ENCODE results near the gene PLXNB3. TPM values are rescaled to one million over a fixed set of nuclear protein-coding genes. Genes with fewer than 3 reads are reported as not detected.

PLXNB3 gene
- polyA plus RNA-seq, 1 donor from 2014 or later: 0.48 TPM

DNA sequence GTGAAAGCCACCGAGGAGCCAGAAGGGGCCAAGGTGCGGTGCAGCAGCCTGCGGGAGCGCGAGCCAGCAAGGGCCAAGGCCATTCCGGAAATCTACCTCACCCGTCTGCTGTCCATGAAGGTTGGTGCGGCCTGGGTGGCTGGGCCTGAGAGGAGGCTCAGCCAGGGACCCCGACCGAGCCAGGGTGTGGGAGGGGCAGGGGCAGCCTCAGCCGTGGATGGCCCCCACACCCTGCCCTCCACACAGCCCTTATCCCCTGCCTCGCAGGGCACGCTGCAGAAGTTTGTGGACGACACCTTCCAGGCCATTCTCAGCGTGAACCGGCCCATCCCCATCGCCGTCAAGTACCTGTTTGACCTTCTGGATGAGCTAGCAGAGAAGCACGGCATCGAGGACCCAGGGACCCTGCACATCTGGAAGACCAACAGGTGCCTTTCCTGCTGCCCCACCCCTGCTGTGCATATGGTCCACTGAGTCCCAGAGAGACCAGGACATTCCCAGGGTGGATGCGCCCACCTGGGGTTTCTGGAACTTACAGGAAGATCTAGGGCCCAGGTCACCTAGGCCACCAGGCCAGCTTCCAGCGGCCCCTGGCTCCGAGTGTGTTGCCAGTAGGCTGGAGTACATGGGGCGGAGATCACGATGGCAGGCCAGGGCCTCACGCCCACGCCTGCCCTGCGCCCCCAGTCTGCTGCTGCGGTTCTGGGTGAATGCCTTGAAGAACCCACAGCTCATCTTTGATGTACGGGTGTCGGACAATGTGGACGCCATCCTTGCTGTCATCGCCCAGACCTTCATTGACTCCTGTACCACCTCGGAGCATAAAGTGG is 13.4 kb downstream of the PLXNB3 start:
- Histone ChIP-seq H3K4me3 (ENCODE audit: low read length) (no peak overlapping the region), H3K9me2 (ENCODE audit: insufficient read depth, low read length) (no peaks in the 10 kb centered on the region), H3K4me2 (ENCODE audit: low read length) (no peak overlapping the region), H3K9me3 (ENCODE audit: low read length) (no peaks in the 10 kb centered on the region), H3K9ac (ENCODE audit: low read length) (no peak overlapping the region), H3K36me3 (ENCODE audit: insufficient read depth, low read length) (no peaks in the 10 kb centered on the region), H3K27ac (ENCODE audit: low read length) (no peak overlapping the region), H3K27me3 (ENCODE audit: insufficient read depth, low read depth, low read length) (no peaks in the 10 kb centered on the region), H3K79me2 (replicated peaks; ENCODE audit: insufficient read depth, low read length) (no peaks in the 10 kb centered on the region), H2AFZ (ENCODE audit: low read depth, low read length) (no peak overlapping the region), H4K20me1 (ENCODE audit: insufficient read depth) (no peaks in the 10 kb centered on the region), H3F3A (ENCODE audit: insufficient read depth, low read length, poor library complexity, severe bottlenecking) (no peaks in the 10 kb centered on the region)
- TF ChIP-seq MXI1 (conservative IDR thresholded peaks at IDR 0.05; ENCODE audit: poor library complexity, severe bottlenecking) (no peak), SMC3 (conservative IDR thresholded peaks at IDR 0.05; ENCODE audit: poor library complexity) (no peak), POLR2AphosphoS5 (IDR thresholded peaks at IDR 0.05) (no peak), RAD21 (conservative IDR thresholded peaks at IDR 0.05) (no peak), TAF1 (IDR thresholded peaks at IDR 0.05; ENCODE audit: low read depth) (no peak), EP300 (conservative IDR thresholded peaks at IDR 0.05; ENCODE audit: poor library complexity, severe bottlenecking) (no peak), EZH2 (IDR thresholded peaks at IDR 0.05; ENCODE audit: borderline replicate concordance, insufficient read depth, low read length, poor library complexity, severe bottlenecking) (no peak)
- TF ChIP-seq, protein P1, sequence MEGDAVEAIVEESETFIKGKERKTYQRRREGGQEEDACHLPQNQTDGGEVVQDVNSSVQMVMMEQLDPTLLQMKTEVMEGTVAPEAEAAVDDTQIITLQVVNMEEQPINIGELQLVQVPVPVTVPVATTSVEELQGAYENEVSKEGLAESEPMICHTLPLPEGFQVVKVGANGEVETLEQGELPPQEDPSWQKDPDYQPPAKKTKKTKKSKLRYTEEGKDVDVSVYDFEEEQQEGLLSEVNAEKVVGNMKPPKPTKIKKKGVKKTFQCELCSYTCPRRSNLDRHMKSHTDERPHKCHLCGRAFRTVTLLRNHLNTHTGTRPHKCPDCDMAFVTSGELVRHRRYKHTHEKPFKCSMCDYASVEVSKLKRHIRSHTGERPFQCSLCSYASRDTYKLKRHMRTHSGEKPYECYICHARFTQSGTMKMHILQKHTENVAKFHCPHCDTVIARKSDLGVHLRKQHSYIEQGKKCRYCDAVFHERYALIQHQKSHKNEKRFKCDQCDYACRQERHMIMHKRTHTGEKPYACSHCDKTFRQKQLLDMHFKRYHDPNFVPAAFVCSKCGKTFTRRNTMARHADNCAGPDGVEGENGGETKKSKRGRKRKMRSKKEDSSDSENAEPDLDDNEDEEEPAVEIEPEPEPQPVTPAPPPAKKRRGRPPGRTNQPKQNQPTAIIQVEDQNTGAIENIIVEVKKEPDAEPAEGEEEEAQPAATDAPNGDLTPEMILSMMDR (IDR thresholded peaks at IDR 0.05; ENCODE audit: poor library complexity, severe bottlenecking): no peak
- TF ChIP-seq, protein P2, sequence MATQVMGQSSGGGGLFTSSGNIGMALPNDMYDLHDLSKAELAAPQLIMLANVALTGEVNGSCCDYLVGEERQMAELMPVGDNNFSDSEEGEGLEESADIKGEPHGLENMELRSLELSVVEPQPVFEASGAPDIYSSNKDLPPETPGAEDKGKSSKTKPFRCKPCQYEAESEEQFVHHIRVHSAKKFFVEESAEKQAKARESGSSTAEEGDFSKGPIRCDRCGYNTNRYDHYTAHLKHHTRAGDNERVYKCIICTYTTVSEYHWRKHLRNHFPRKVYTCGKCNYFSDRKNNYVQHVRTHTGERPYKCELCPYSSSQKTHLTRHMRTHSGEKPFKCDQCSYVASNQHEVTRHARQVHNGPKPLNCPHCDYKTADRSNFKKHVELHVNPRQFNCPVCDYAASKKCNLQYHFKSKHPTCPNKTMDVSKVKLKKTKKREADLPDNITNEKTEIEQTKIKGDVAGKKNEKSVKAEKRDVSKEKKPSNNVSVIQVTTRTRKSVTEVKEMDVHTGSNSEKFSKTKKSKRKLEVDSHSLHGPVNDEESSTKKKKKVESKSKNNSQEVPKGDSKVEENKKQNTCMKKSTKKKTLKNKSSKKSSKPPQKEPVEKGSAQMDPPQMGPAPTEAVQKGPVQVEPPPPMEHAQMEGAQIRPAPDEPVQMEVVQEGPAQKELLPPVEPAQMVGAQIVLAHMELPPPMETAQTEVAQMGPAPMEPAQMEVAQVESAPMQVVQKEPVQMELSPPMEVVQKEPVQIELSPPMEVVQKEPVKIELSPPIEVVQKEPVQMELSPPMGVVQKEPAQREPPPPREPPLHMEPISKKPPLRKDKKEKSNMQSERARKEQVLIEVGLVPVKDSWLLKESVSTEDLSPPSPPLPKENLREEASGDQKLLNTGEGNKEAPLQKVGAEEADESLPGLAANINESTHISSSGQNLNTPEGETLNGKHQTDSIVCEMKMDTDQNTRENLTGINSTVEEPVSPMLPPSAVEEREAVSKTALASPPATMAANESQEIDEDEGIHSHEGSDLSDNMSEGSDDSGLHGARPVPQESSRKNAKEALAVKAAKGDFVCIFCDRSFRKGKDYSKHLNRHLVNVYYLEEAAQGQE (IDR thresholded peaks at IDR 0.05; ENCODE audit: borderline replicate concordance): no peak

DNA sequence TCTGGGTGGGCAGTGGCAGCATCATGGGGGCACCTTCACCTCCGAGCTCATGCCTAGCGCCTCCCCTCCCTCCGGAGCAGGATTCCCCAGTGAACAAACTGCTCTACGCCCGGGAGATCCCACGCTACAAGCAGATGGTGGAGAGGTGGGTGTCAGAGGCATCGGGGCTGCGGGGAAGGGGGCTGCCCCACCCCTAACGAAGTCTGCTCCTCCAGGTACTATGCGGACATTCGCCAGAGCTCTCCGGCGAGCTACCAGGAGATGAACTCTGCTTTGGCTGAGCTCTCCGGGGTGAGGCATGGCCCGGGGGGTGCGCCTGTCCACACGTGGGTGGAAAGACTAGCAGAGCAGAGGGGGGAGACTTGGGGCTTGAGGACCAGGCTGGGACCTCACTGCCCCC is 14.1 kb downstream of the PLXNB3 start:
- Histone ChIP-seq H3K9me3 (ENCODE audit: low read length) (no peaks in the 10 kb centered on the region), H4K20me1 (ENCODE audit: insufficient read depth) (no peaks in the 10 kb centered on the region), H3K36me3 (ENCODE audit: insufficient read depth, low read length) (no peaks in the 10 kb centered on the region), H3K4me3 (ENCODE audit: low read length) (no peak overlapping the region), H2AFZ (ENCODE audit: low read depth, low read length) (no peak overlapping the region), H3K27ac (ENCODE audit: low read length) (no peak overlapping the region), H3K9ac (ENCODE audit: low read length) (no peak overlapping the region), H3K79me2 (replicated peaks; ENCODE audit: insufficient read depth, low read length) (no peaks in the 10 kb centered on the region), H3K27me3 (ENCODE audit: insufficient read depth, low read depth, low read length) (no peaks in the 10 kb centered on the region), H3F3A (ENCODE audit: insufficient read depth, low read length, poor library complexity, severe bottlenecking) (no peaks in the 10 kb centered on the region), H3K9me2 (ENCODE audit: insufficient read depth, low read length) (no peaks in the 10 kb centered on the region), H3K4me2 (ENCODE audit: low read length) (no peak overlapping the region)
- TF ChIP-seq, protein P2 (IDR thresholded peaks at IDR 0.05; ENCODE audit: borderline replicate concordance): no peak
- TF ChIP-seq EZH2 (IDR thresholded peaks at IDR 0.05; ENCODE audit: borderline replicate concordance, insufficient read depth, low read length, poor library complexity, severe bottlenecking) (no peak), RAD21 (conservative IDR thresholded peaks at IDR 0.05) (no peak), POLR2AphosphoS5 (IDR thresholded peaks at IDR 0.05) (no peak), SMC3 (conservative IDR thresholded peaks at IDR 0.05; ENCODE audit: poor library complexity) (no peak), MXI1 (conservative IDR thresholded peaks at IDR 0.05; ENCODE audit: poor library complexity, severe bottlenecking) (no peak), EP300 (conservative IDR thresholded peaks at IDR 0.05; ENCODE audit: poor library complexity, severe bottlenecking) (no peak), TAF1 (IDR thresholded peaks at IDR 0.05; ENCODE audit: low read depth) (no peak)
- TF ChIP-seq, protein P1 (IDR thresholded peaks at IDR 0.05; ENCODE audit: poor library complexity, severe bottlenecking): no peak

All from neural cell (in vitro differentiated cells).